ENCODE results near the gene GTPBP1. TPM values are rescaled to one million over a fixed set of nuclear protein-coding genes. Genes with fewer than 3 reads are reported as not detected.

Gene GTPBP1
- total RNA-seq, 1 donor from 2014 or later = 60.1 TPM

DNA sequence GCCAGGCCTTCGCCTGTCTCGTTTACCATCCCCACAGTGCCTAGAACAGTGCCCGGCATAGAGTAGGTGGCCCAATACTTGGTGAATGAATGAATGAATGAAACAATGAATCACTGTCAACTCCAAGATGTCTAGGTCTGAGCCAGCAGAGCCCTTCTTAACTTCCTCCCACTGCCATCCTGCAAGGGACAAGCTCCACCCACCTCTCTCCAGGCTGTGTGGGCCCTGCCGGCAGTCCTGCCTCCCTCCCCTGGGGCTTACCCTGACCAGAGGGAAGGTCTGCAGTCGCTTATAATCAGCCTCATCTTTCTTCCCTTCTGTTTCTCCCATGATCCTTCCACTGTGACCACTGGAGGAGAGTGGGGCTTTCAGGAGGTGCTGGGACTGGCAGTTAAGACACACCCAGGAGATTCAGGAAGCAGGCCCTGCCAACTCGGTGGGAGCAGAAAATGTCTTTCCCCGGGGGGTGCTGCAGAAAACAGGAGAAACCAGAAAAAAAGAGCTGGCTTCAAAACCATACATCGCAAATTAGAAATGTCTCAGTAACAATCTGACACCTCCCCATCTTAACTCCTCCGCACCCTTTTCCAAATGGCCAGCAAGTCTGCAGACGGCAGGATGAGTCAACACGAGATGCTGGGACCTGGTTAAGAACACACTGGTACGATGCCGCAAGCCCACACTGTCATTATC is 76.8 kb downstream of the GTPBP1 start:
- H3K9me3 Mint-ChIP-seq = no peaks in the 10 kb centered on the region
- H3K27me3 Mint-ChIP-seq = no peaks in the 10 kb centered on the region
- H3K4me3 Mint-ChIP-seq = no peak overlapping the region
- TF ChIP-seq CTCF (conservative IDR thresholded peaks at IDR 0.05) = no peak
- no peak overlapping the region for H3K27ac Mint-ChIP-seq
- peaks cover 3% of the 10 kb centered on the region for H3K36me3 Mint-ChIP-seq
- peaks cover 26% of the 10 kb centered on the region for H3K4me1 Mint-ChIP-seq (ENCODE audit: unreplicated experiment)
- DNase-seq (ENCODE audit: extremely low spot score, unreplicated experiment) = no peak

Other genes with a start within 250 kb of the GTPBP1 start
- 10.6 and 24.2 TPM in 2 replicates for gene KDELR3, start 237.8 kb upstream of the GTPBP1 start, total RNA-seq (ENCODE audit: low replicate concordance)
- gene DDX17, start 199.6 kb upstream of the GTPBP1 start, total RNA-seq (ENCODE audit: low replicate concordance) = 377 and 531 TPM in 2 replicates
- gene DMC1, start 135.8 kb upstream of the GTPBP1 start, total RNA-seq (ENCODE audit: low replicate concordance) = 2.5 and 5.6 TPM in 2 replicates
- 5.0 and 11.2 TPM in 2 replicates for gene FAM227A, start 49.6 kb upstream of the GTPBP1 start, total RNA-seq (ENCODE audit: low replicate concordance)
- 48.9 and 53.5 TPM in 2 replicates for gene CBY1, start 49.3 kb upstream of the GTPBP1 start, total RNA-seq (ENCODE audit: low replicate concordance)
- 80.8 and 91.6 TPM in 2 replicates for gene TOMM22, start 24.0 kb upstream of the GTPBP1 start, total RNA-seq (ENCODE audit: low replicate concordance)
- gene JOSD1, start 5.0 kb upstream of the GTPBP1 start, total RNA-seq (ENCODE audit: low replicate concordance) = 43.4 and 51.8 TPM in 2 replicates
- gene SUN2, start 50.1 kb downstream of the GTPBP1 start, total RNA-seq (ENCODE audit: low replicate concordance) = 43.5 and 70.5 TPM in 2 replicates
- 23.9 and 31.5 TPM in 2 replicates for gene DNAL4, start 88.2 kb downstream of the GTPBP1 start, total RNA-seq (ENCODE audit: low replicate concordance)
- gene NPTXR, start 138.1 kb downstream of the GTPBP1 start, total RNA-seq (ENCODE audit: low replicate concordance) = 5.9 and 6.9 TPM in 2 replicates
- gene CBX6, start 166.3 kb downstream of the GTPBP1 start, total RNA-seq (ENCODE audit: low replicate concordance) = 93.5 and 116 TPM in 2 replicates